K562 (cell line): Measurements from ENCODE around the gene GMDS. TPM values are rescaled to one million over a fixed set of nuclear protein-coding genes. Genes with fewer than 3 reads are reported as not detected.

Source experiments
- ATAC-seq: fragments of 200-7000 bp; cut with Tn5 transposase; 3 replicates; pipeline ENCODE4 v1.9.1; 2020; ENCODE audit warnings: moderate library complexity
- BruUV-seq: library from RNA; stranded (reverse); fragments of 400-500 nt; replicated peaks from 2 replicates; lab custom pipeline; 2021; lab: Mats Ljungman, UMichigan
- CTCF ChIA-PET: fragments of 300-600 bp; formaldehyde crosslinking; extraction: SDS; loops from one replicate; lab custom pipeline; 2021; ENCODE audit warnings: low intra/inter-chr PET ratio; lab: Yijun Ruan, JAX
- POLR2A ChIA-PET: fragments of 300-600, 350-650 bp; sonication (Branson Sonifier 250); formaldehyde crosslinking; extraction: SDS; loops from one replicate; lab custom pipeline; 2021; ENCODE audit warnings: antibody characterized with exemption, inconsistent platforms; lab: Yijun Ruan, JAX
- DNase-seq, 4 experiments: peaks; one replicate each; pipeline versions ENCODE4 v3.0.0 to v3.0.0-alpha.2; 2011 to 2018; ENCODE audit warnings: low spot score in 3 of 4, mixed read lengths in 3 of 4; ENCODE audit errors: extremely low read depth in 1 of 4
- FAIRE-seq: peaks from 2 replicates; lab custom pipeline; 2011; peaks lifted over from hg19 to GRCh38; lab: Jason Lieb, UNC
- H2AFZ ChIP-seq: 2 replicates; pipeline ENCODE4 v1.6.0; 2011; ENCODE audit warnings: low read depth, low read length, control low read depth, inconsistent platforms
- H3K27ac ChIP-seq: fragments of 200-600 bp; 3 replicates; pipeline ENCODE4 v1.8.0; 2011; ENCODE audit warnings: low read depth, mild to moderate bottlenecking, control low read depth, inconsistent platforms, low read length, moderate library complexity, mixed read lengths; ENCODE audit errors: extremely low read depth
- H3K27me3 ChIP-seq, 2 experiments: fragments of 300-600 bp in 1 of 2; 2 replicates in 1 of 2; 3 replicates in 1 of 2; pipeline versions ENCODE4 v1.6.0 to v1.8.0; 2011; ENCODE audit warnings: inconsistent platforms in 2 of 2, low read length in 2 of 2, mild to moderate bottlenecking in 1 of 2, mixed read lengths in 1 of 2, moderate library complexity in 1 of 2; ENCODE audit not compliant: control insufficient read depth in 2 of 2, insufficient read depth in 2 of 2
- H3K36me3 ChIP-seq: fragments of 300-600 bp; 3 replicates; pipeline ENCODE4 v1.8.0; 2011; ENCODE audit warnings: mild to moderate bottlenecking, low read length, inconsistent platforms; ENCODE audit not compliant: control insufficient read depth, insufficient read depth
- H3K4me1 ChIP-seq, 2 experiments: fragments of 200-600 bp in 1 of 2; replicated peaks in 1 of 2; 2 replicates in 1 of 2; 3 replicates in 1 of 2; pipeline versions ENCODE4 v1.5.1 to v1.8.0; 2011; ENCODE audit warnings: inconsistent platforms in 2 of 2, low read length in 2 of 2, mild to moderate bottlenecking in 1 of 2, mixed read lengths in 1 of 2, moderate library complexity in 1 of 2; ENCODE audit not compliant: control insufficient read depth in 2 of 2, insufficient read depth in 2 of 2
- H3K4me2 ChIP-seq: 2 replicates; pipeline ENCODE4 v1.6.1; 2011; ENCODE audit warnings: low read length, control low read depth, inconsistent platforms, mixed read lengths; ENCODE audit not compliant: insufficient read depth
- H3K4me3 ChIP-seq: fragments of 200-600 bp; sonication (generic), shearing (Covaris generic); 2 replicates; pipeline ENCODE4 v1.5.1; 2016; ENCODE audit warnings: control low read depth, inconsistent platforms
- H3K79me2 ChIP-seq: fragments of 200-600 bp; 3 replicates; pipeline ENCODE4 v1.8.0; 2011; ENCODE audit warnings: low read length, inconsistent platforms; ENCODE audit not compliant: control insufficient read depth, insufficient read depth
- H3K9ac ChIP-seq, 2 experiments: 2 replicates each; pipeline versions ENCODE4 v1.6.0 to v1.6.1; 2011; ENCODE audit warnings: low read depth in 2 of 2, low read length in 2 of 2, control low read depth in 1 of 2, inconsistent platforms in 1 of 2, mild to moderate bottlenecking in 1 of 2, mixed read lengths in 1 of 2; ENCODE audit not compliant: insufficient read depth in 1 of 2
- H3K9me1 ChIP-seq: one replicate; pipeline ENCODE4 v1.6.0; 2011; ENCODE audit warnings: inconsistent platforms, mild to moderate bottlenecking, low read length, moderate library complexity; ENCODE audit not compliant: control insufficient read depth, insufficient read depth
- H3K9me3 ChIP-seq: replicated peaks from 2 replicates; pipeline ENCODE4 v1.5.1; 2011; ENCODE audit warnings: low read depth, low read length, inconsistent platforms; ENCODE audit not compliant: control insufficient read depth, insufficient read depth
- H4K20me1 ChIP-seq: replicated peaks from 2 replicates; pipeline ENCODE4 v1.6.1; 2011; ENCODE audit warnings: low read length, inconsistent platforms, mixed read lengths; ENCODE audit not compliant: control insufficient read depth, insufficient read depth
- ELF2 ChIP-seq: fragments of 250-450 bp; sonication (Bioruptor Pico); IDR thresholded peaks from 2 replicates; pipeline ENCODE4 v1.5.0; 2021; ENCODE audit warnings: mild to moderate bottlenecking
- NCOA2 ChIP-seq, 2 experiments: fragments of 450-650 bp; IDR thresholded peaks; 2 replicates each; pipeline ENCODE4 v1.6.1; 2018; ENCODE audit warnings: mild to moderate bottlenecking in 2 of 2, moderate library complexity in 1 of 2; ENCODE audit not compliant: partially characterized antibody in 2 of 2
- NR3C1 ChIP-seq: sonication (generic); formaldehyde crosslinking; IDR thresholded peaks from 2 replicates; pipeline ENCODE4 v1.8.1; 2022; ENCODE audit warnings: missing genetic modification reagents
- RBM34 ChIP-seq: fragments of 200-400 bp; formaldehyde crosslinking; IDR thresholded peaks from 2 replicates; pipeline ENCODE4 v1.6.1; 2018; ENCODE audit warnings: low read length, borderline replicate concordance; ENCODE audit not compliant: insufficient read depth
- SAP30 ChIP-seq: fragments of 200-600 bp; sonication (generic); IDR thresholded peaks from 2 replicates; pipeline ENCODE4 v1.6.1; 2012; ENCODE audit warnings: borderline replicate concordance, low read depth, mild to moderate bottlenecking, moderate library complexity, low read length, control low read depth, inconsistent platforms; ENCODE audit not compliant: insufficient read depth, poor library complexity, severe bottlenecking
- SMC3 ChIP-seq: conservative IDR thresholded peaks from 2 replicates; pipeline ENCODE4 v1.6.1; 2011; ENCODE audit warnings: low read depth, low read length, improper control_type of control experiment; ENCODE audit not compliant: insufficient read depth
- SREBF1 ChIP-seq: fragments of 150-350 bp; IDR thresholded peaks from 2 replicates; pipeline ENCODE4 v1.6.1; 2014; ENCODE audit warnings: antibody characterized with exemption, low read depth, low read length, borderline replicate concordance
- YBX1 ChIP-seq: fragments of 450-650 bp; IDR thresholded peaks from 2 replicates; pipeline ENCODE4 v1.7.1; 2016; ENCODE audit warnings: mild to moderate bottlenecking
- WGBS: fragments of 100-300 bp; shearing (Covaris generic); methylation state at CpG from one replicate; pipeline ENCODE4 v1.1.6; 2016; ENCODE audit warnings: low coverage, mixed read lengths; ENCODE audit not compliant: insufficient coverage; ENCODE audit errors: missing lambda C conversion rate; 5-methylcytosine and 5-hydroxymethylcytosine counted together
- in situ Hi-C: fragments of 300-500 bp; cut with MboI; formaldehyde crosslinking; loops from 4 replicates; pipeline ENCODE4 v1.15.0; 2018; ENCODE audit warnings: inconsistent platforms, mixed read lengths
- intact Hi-C: fragments of 100-400 bp; cut with micrococcal nuclease; formaldehyde crosslinking; loops from 2 replicates; pipeline ENCODE4 v1.14.2; 2022
- polyA plus RNA-seq, 8 experiments: library from polyadenylated mRNA; depleted of rRNA in 4 of 8; stranded (reverse) in 5 of 8; unstranded in 3 of 8; fragments of >200 nt; fragmentation: Nextera tagmentation in 2 of 8; fragmentation: Illumina TruSeq in 1 of 8; extraction: Ambion mirVana in 2 of 8; extraction: Trizol in 1 of 8; gene quantifications; 2 replicates each; pipeline versions ENCODE4 v1.2.1 to v1.2.3, GENCODE V29; 2011 to 2014; ENCODE audit warnings: inconsistent platforms in 1 of 8, missing spikeins in 1 of 8
- total RNA-seq, 7 experiments: library from RNA; depleted of rRNA in 6 of 7; stranded (reverse); fragments of >200 nt in 6 of 7; fragmentation: Illumina TruSeq in 2 of 7; extraction: Trizol in 2 of 7; gene quantifications; 2 replicates each; pipeline versions ENCODE4 v1.2.1 to v1.2.3, GENCODE V29; 2011 to 2021; ENCODE audit warnings: low replicate concordance in 1 of 7
- TF ChIP-seq, protein P1 (sequence below): fragments of 250-450 bp; sonication (Bioruptor Pico); IDR thresholded peaks from 2 replicates; pipeline ENCODE4 v1.5.1; 2021; ENCODE audit warnings: mild to moderate bottlenecking
- TF ChIP-seq, protein P2 (sequence below): fragments of 450-650 bp; IDR thresholded peaks from 2 replicates; pipeline ENCODE4 v1.6.1; 2018; ENCODE audit warnings: mild to moderate bottlenecking, low read depth; ENCODE audit not compliant: partially characterized antibody
- TF ChIP-seq, protein P3 (sequence below), 2 experiments: fragments of 450-650 bp; IDR thresholded peaks; 2 replicates each; pipeline ENCODE4 v1.6.1; 2016; ENCODE audit warnings: mild to moderate bottlenecking in 2 of 2, borderline replicate concordance in 1 of 2, low read depth in 1 of 2, moderate library complexity in 1 of 2

The GMDS gene
- total and polyA plus RNA-seq, 9 of the 15 experiments (the other 6 are each of a cell fraction or from before 2014, with no cell fraction given) = 0.48 to 31.8 (median 13.4) TPM

DNA sequence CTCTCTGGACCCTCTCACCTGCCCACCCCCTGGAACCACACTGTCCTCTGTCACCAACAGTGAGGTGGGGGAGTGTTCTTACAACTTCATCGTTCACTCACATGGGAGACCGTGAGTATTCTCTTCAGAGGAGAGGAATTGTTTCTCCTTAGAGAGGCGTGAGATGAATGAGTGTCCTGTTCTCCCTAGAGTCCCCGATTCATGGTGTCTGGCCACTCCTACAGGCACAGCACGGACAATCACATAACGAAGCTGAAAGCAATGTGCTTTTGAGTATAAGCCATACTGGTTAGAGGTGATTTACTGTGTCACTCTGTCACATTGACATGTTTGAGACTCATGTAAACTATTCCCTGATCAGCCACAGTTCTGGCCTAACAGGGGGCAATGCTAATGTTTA lies 581.1 kb downstream of the GMDS start:
- ChIA-PET CTCF (no interaction called here), POLR2A (no interaction called here)
- no peak overlapping the region for H3K27ac ChIP-seq
- H3K27me3 ChIP-seq = peaks cover 12 to 57% of the 10 kb centered on the region in 2 experiments
- peaks cover 6% of the 10 kb centered on the region for H4K20me1 ChIP-seq
- H3K9me1 ChIP-seq = no peaks in the 10 kb centered on the region
- H3K4me2 ChIP-seq = no peak overlapping the region
- FAIRE-seq (no peak), ATAC-seq (no peak), DNase-seq (no peak)
- no peaks in the 10 kb centered on the region for H3K36me3 ChIP-seq
- no peaks in the 10 kb centered on the region for H3K9me3 ChIP-seq
- BruUV-seq = no TSS peak
- H3K9ac ChIP-seq = no peak overlapping the region
- in situ Hi-C loops = no loop called here
- intact Hi-C loops = no loop called here
- no peaks in the 10 kb centered on the region for H3K79me2 ChIP-seq
- no peak overlapping the region for H2AFZ ChIP-seq
- 1% methylated on average over 6 of the region's 6 CpGs for WGBS
- no peak overlapping the region for H3K4me3 ChIP-seq
- no peaks in the 10 kb centered on the region for H3K4me1 ChIP-seq
- TF ChIP-seq ELF2 (CRISPR knock-in tag) = no peak
- TF ChIP-seq NR3C1 (CRISPR knock-in tag) = no peak
- no peak for TF ChIP-seq YBX1
- TF ChIP-seq NCOA2 (IDR thresholded peaks at IDR 0.05; ENCODE audit: partially characterized antibody in 2 of 2) = no peak
- TF ChIP-seq, protein P1, sequence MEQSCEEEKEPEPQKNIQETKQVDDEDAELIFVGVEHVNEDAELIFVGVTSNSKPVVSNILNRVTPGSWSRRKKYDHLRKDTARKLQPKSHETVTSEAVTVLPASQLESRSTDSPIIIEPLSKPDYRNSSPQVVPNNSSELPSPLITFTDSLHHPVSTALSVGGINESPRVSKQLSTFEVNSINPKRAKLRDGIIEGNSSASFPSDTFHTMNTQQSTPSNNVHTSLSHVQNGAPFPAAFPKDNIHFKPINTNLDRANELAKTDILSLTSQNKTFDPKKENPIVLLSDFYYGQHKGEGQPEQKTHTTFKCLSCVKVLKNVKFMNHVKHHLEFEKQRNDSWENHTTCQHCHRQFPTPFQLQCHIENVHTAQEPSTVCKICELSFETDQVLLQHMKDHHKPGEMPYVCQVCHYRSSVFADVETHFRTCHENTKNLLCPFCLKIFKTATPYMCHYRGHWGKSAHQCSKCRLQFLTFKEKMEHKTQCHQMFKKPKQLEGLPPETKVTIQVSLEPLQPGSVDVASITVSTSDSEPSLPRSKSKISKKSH (CRISPR knock-in tag) = no peak
- no peak for TF ChIP-seq SMC3
- TF ChIP-seq, protein P2, sequence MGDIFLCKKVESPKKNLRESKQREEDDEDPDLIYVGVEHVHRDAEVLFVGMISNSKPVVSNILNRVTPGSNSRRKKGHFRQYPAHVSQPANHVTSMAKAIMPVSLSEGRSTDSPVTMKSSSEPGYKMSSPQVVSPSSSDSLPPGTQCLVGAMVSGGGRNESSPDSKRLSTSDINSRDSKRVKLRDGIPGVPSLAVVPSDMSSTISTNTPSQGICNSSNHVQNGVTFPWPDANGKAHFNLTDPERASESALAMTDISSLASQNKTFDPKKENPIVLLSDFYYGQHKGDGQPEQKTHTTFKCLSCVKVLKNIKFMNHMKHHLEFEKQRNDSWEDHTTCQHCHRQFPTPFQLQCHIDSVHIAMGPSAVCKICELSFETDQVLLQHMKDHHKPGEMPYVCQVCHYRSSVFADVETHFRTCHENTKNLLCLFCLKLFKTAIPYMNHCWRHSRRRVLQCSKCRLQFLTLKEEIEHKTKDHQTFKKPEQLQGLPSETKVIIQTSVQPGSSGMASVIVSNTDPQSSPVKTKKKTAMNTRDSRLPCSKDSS = no peak
- TF ChIP-seq RBM34 = no peak
- no peak for TF ChIP-seq SREBF1
- TF ChIP-seq, protein P3, sequence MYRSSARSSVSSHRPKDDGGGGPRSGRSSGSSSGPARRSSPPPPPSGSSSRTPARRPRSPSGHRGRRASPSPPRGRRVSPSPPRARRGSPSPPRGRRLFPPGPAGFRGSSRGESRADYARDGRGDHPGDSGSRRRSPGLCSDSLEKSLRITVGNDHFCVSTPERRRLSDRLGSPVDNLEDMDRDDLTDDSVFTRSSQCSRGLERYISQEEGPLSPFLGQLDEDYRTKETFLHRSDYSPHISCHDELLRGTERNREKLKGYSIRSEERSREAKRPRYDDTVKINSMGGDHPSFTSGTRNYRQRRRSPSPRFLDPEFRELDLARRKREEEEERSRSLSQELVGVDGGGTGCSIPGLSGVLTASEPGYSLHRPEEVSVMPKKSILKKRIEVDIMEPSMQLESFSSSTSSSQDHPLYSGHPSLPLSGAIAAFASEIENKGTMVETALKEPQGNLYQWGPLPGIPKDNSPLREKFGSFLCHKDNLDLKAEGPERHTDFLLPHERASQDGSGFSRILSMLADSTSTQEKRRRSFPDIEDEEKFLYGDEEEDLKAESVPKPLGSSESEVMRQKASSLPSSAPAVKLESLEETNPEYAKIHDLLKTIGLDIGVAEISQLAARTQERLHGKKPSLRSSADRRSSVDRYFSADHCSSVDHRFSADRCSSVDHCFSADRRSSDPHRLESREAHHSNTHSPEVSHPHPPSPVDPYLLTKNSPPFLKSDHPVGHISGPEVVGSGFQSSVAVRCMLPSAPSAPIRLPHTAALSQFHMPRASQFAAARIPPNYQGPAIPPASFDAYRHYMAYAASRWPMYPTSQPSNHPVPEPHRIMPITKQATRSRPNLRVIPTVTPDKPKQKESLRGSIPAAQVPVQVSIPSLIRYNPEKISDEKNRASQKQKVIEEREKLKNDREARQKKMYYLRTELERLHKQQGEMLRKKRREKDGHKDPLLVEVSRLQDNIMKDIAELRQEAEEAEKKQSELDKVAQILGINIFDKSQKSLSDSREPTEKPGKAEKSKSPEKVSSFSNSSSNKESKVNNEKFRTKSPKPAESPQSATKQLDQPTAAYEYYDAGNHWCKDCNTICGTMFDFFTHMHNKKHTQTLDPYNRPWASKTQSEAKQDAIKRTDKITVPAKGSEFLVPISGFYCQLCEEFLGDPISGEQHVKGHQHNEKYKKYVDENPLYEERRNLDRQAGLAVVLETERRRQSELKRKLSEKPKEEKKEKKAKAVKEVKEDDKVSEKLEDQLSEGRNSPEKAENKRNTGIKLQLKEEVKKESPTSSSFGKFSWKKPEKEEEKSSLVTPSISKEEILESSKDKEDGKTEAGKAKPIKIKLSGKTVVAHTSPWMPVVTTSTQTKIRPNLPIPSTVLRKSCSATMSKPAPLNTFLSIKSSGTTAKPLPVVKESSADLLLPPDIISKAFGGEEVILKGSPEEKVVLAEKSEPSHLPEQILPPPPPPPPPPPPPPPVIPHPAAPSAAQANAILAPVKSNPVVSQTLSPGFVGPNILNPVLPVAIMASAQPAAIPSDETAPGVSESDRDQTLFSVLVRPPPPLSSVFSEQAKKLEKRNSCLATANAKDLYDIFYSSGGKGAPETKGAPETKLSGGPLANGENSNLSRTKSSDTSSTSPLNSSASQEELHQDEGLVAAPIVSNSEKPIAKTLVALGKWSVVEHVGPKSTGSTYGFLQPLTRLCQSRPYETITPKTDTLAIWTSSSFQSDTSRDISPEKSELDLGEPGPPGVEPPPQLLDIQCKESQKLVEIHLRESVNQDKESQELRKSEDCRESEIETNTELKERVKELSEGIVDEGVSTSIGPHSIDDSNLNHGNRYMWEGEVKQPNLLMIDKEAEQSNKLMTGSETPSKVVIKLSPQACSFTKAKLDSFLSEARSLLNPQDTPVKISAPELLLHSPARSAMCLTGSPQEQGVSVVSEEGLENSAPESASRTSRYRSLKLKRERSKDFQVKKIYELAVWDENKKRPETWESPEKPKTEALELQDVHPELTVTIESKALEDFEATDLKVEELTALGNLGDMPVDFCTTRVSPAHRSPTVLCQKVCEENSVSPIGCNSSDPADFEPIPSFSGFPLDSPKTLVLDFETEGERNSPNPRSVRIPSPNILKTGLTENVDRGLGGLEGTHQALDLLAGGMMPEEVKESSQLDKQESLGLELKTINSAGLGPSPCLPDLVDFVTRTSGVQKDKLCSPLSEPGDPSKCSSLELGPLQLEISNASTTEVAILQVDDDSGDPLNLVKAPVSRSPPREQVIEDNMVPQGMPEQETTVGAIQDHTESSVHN (IDR thresholded peaks at IDR 0.05; ENCODE audit: borderline replicate concordance in 1 of 2, low read depth in 1 of 2) = no peak
- TF ChIP-seq SAP30 = no peak
